ENCODE measurements around the gene CAMTA1.

CAMTA1 gene

DNA sequence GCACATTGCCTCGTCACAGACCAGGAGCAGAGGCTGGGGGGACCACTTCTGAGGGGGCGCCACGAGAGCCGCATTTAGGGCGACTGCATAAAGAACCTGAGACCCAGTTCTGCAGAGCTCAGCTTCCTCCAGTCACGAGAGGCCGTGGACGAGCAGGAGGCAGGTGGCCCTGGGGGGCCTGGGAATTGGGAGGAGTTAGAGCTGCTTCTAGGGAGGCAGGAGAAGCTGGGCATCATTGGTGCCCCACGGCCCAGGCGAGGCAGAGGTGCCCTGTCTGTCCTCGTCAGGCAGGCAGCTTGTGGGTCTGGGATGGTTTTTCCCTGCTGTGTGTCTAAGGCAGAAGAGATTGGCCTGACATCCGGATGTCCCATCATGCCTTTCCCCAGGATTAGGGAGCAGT lies 389.3 kb downstream of the CAMTA1 start:
- no peak for DNase-seq

DNA sequence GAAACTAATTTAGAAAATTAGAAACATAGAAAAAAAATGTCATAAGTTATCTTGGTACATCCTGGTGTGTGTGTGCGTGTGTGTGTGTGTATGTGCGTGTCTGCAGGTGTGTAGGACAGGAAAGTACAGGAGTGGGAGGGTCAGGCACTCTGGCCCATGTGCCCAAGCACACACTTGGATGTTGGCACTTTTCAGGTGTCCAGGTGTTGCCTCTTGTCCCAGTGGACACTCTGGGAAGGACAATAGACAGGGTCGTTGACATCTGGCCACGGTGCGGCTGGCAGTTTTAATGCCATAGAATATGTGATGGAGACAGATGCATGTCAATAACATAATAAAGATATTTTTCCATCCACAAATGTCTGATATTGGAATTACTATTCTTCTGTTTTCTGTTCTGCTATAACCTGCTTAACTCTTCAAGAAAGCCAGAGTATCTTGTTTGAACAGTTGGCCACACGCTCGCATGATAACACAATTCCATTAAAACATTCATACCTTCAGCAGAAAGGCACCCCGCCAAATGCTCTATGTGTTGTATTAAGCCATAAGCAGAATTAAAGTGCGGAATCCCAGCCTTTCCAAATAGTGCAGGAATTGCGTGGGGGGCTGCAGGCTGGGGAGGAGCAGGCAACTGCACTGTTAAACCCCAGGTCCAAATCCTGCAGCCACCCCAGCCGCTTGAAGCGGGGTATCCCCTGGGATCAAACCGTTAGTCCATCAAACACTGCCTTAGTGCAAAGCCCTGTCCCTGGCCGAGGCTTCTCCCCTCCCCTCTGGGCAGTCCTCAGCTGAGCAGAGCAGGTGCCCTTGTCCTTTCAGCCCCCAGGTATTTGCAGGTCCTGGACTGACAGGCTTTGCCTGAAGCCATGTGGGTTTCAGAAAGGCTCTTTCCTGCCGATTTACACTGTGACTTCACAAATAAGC lies 390.0 kb downstream of the CAMTA1 start:
- no peak for DNase-seq

DNA sequence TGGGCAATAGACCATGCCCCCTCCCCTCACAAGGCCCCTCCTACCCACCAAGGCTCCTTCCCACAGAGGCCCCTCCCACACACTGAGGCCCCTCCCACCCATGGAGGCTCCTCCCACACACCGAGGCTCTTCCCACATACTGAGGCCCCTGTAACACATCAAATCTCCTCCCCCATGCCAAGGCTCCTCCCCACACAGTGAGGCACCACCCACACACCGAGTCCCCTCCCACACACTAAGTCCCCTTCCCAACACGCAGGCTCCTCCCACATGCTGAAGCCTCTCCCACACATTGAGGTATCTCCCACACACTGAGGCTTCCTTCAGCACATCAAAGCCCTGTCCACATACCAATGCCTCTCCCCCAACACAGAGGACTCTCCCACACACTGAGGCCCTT lies 391.8 kb downstream of the CAMTA1 start:
- DNase-seq, result no peak

DNA sequence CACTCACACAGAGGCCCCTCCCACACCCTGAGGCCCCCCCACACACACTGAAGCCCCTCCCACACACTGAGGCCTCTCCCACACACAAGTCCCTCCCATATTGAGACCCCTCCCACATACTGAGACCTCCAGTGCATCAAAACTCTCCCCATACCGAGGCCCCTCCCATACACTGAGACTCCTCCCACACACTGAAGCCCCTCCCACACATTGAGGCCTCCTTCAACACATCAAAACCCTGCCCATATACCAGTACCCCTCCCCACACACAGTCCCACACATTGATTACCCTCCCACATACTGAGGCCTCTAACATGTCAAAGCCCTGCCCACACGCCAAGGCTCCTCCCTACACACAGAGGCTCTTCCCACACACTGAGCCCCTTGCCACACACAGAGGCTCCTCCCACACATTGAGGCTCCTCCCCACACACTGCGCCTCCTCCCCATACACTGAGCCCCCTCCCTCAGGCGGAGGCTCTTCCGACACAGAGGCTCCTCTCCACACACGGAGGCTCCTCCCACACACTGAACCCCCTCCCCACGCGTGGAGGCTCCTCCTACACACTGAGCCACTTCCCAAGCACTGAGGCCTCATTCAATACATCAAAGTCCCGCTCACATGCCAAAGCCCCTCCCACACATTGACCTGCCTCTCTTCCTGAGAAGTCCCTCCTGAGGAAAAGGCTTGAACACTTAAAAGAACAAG lies 392.3 kb downstream of the CAMTA1 start:
- DNase-seq, result no peak

DNA sequence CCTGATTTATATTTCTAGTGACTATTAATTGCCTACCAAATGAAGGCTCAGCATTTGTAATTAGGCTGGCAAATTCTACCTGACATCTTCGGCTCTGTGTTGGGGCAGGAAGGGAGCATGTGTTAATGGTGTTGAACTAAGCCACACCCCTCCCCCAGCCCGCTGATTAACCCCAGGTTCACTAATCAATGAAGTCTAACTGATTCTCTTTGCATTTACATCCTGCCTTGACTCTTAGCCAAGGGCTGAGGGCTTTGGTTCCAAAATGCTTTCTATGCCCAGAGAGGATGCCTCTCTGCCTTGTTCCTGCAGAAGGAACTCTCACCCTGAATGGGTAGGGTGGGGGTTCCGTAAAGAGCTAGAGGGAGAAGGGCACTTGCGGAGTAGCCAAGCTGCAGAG lies 393.1 kb downstream of the CAMTA1 start:
- DNase-seq, result no peak

DNA sequence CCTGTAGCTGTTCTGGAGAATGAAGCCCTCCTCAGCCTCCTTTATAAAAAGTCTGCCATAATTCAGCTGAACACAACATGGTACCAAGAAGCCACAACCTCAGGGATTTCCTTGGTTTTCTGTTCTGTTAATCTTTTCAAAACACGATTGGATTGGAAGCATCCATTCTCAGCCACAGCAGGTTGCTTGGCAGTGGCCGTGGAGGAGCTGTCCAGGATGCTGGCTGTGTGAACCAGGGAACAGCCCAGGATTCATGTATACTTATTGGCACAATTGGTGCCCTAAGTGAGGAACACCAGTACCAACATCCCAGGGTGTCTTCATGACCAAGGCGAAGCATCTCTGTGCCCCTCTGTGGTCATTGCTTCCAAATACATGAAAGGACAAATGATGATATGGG lies 393.5 kb downstream of the CAMTA1 start:
- no peak for DNase-seq

DNA sequence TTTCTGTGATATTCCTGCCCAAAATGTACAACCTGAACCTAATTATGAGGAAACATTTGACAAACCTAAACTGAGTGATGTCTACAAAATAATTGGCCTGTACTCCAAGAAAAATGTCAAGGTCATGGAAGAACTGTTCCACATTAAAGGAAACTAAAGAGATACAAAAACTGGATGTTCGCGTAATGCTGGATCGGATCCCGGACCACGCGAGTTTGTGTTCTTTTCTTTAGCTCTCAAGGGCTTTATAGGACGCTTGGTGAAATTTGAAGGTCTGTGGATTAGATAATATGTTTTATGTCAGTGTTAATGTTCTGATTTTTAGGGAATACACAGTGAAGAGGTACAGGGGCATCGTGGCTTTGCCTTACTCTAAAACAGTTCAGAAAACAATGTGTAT lies 400.5 kb downstream of the CAMTA1 start:
- no peak for DNase-seq

DNA sequence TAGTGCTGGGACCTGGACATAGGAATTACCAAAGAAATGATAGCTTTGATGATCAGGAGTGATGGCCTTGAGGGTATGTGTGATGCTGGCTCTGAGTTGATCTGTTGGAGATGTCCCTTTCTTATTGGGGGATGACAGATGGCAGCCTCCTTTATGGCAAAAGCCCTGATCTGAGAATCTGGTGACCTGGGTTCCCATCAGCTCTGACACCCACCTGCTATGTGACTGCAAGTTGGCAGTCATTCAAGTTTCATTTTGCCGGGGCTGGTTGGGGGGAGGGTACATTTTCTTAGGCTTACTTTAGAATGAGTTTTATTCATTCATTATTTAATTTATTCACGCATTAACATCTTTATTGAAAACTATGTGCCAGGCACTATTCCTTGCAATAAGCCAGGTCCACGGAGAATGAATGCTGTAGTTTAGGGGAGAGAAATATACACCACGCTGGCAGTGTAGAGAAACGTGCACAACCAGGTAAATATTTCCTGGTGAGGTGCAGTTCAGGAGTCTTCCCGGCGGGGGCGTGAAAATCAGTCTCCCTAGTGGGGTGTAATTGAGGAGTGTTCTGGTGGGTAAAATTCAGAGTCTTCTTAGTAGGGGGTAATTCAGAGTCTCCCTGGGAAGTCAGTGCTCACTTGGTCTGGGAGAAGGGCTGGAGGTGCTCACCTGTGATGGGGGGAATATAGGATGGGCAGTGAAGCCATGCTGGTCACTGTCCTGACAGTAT lies 401.3 kb downstream of the CAMTA1 start:
- DNase-seq, result no peak

DNA sequence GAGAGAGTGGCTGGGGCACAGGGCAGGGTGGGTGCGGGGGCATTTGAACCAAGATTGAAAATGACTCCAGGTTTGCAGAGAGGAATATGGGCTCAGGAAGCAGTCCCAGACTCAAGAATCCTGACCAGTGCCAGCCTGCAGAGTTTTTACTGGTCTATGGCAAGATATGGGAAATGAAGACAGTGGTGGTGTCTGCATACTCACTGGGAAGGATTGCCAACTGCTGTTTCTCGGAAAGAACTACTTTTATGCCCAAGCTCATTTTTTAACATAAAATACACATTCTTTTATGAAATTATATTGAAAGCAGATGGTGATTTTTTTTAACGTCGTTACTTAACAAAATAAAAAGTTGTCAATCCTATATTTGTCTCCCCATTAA lies 401.8 kb downstream of the CAMTA1 start:
- DNase-seq, result no peak

DNA sequence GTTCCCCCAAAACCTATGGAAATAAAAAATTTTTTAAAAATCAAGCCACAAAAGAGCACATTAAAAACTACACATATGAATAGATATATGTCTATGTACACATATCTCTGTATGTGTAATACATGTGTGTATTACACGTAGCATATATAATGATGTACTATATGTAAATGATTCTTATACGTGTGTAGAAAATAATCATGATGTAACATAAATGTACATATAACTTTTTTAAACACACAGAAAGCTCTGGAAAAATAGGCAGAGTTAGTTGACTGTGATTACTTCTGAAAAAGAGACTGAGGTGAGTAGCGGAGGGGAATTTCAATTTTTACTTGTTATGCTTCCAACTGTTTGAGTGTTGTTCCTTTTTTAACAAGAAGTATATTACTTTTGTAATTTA lies 405.0 kb downstream of the CAMTA1 start:
- DNase-seq, result no peak

DNA sequence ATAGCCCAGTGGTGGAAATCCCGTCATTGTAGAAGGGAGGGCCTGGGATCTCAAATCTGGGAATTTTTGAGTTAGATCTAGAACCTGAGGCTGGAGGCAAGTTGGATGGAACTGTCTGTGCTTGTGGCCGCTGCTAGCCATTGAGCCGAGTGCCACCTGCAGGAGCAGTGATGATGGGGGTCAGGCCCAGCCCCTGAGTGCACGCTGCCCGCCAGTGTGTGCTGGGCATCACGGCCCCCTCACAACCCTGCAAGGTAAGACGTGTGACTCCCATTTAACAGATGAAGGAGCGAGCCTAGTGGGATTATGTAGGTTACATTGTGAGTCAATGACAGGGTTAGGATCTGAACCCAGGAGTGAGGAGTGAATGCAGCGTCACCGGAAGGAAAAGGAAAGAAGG lies 407.2 kb downstream of the CAMTA1 start:
- DNase-seq, result no peak

DNA sequence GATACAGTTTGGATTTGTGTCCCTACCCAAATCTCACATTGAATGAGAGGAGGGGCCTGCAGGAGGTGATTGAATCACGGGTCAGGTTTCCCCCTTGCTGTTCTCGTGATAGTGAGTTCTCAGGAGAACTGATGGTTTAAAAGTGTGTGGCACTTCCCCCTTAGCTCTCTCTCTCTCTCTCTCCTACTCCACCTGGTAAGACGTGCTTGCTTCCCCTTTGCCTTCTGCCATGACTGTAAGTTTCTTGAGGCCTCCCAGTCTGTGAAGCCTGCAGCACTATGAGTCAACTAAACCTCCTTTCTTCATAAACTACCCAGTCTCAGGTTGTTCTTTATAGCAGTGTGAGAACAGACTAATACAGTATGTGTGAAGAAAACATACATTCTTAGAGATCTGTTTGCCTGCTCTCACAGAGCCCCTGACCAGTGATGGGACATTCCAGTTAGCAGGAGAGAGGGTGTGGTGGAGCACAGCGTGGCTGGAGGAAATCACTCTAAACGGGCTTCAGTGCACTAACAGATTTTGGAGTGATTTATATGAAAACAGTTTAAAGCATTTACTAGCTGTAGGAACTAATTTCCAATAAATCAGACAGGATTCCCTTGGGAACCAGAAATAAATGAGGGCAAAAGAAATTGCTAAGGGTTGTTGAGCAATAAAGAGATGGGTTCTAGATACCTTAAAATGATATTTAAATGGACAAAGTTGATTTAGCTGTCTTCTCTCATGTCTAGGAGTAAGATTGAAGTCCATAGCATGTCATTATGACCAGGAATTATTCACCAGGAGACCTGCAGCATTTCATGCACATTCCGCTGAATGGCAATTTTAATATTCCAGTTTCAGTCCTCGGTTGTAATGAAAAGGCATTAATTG lies 411.0 kb downstream of the CAMTA1 start:
- DNase-seq, result no peak

DNA sequence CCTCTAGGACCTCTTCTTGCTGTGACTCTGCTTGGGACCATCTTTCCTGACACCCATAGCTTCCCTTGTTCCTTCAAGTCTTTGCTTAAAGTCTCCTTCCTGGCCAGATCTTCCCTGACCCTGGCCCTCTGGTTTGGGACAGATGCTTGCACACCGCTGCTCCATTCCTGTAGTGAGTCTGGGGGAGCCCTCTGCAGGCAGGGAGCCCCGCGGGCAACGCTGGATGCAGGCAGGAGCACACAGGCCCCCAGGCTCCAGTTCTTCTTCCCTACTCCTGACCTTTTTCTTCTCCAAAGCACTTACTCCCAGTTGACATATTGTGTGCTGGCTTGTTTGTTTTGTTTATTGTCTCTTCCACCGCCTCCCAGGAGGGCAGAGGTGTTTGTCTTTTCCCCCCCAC lies 413.4 kb downstream of the CAMTA1 start:
- no peak for DNase-seq

DNA sequence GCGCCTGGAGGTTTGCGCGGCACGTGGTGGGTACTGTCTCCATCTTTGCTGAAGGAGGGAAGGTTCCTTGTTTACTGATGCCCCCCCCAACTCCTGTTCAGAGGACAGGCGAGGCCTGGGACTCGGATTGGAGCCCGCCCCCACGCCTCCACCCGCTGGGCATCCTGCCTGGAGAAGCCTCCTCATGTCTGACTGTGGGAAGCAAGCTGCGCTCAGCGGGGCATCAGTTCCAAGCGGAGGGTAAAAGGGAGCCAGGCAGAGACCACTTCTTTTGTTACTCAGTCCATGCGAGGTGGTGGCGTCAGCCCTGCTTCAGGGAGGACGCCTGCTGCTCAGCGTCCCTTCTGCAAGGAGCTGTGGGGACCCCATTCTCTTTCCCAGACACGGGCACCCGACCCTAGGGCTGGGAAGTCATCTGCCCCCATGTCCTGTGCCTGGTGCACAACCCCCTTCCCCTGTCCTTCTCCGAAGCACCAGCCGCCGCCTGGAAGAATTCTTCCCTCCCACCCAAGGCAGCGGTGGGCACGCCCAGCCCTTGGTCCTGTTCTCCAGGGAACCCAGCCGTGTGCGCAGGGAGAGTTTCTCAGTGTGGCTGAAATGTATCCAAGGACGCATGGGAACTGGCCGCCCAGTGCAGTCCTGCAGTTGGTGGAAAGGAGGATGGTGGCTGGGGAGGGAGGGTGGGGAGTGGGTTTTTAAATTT lies 414.0 kb downstream of the CAMTA1 start:
- DNase-seq, result no peak

DNA sequence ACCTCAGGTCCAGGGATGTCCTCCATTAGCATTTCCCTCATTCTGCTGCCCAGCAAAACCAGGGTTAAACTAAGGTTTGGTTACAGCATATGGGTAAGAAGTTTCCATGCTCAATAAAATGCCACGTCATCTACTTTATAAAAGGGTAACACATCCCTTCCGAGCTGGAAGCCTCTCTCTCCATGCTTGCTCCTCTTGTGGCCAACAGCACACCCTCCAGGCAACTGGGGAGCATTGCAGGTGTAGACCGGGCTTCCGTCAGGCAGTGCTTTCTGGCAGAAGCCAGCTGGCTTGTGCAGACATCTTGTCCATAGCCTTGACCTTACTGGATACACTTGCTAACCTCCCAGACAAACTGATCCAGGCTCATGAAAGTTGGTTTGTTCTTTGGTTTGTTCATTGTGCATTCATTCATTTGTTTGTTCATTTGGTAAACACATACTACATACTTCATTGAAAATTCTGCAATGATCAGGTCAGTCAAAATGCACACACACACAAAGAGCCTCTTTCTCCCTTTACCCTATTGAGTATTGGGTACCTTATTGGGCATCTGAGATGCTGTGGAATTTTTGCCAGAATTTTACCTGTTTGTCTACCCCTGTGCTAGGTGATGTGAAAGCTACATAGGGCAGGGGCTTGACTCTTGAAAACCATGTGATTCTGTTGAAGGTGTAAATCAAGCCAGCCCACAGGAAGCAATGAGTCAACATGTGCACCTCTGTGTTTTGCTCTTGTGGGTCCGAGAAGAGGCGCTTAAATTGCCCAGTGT lies 422.8 kb downstream of the CAMTA1 start:
- peak; percentile 40 to 63 (median 49) for DNase-seq

DNA sequence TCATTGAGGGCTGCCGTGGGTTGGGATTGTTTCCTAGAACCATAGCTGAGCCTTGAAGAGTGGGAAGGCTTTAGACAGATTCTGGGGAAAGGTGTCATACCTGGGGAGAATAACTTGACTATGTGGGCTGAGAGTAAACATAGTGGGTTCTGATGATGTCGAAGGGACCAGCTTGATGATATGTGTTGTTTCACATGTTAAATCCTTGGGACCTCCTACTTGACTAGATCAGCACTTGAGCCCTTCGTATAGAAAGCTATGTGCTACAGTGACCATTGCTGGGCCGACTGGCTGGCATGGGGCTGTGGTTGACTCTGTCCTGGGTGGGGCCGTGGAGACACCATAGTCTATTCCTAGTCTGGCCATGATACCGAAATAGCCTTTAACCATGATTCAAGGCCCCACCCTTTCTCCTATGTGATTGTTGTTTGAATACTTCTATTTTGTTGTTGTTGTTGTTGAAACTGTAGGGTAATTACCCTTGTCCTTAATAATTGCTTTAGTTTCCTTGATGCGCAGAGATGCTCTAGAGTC lies 423.5 kb downstream of the CAMTA1 start:
- no peak for DNase-seq

DNA sequence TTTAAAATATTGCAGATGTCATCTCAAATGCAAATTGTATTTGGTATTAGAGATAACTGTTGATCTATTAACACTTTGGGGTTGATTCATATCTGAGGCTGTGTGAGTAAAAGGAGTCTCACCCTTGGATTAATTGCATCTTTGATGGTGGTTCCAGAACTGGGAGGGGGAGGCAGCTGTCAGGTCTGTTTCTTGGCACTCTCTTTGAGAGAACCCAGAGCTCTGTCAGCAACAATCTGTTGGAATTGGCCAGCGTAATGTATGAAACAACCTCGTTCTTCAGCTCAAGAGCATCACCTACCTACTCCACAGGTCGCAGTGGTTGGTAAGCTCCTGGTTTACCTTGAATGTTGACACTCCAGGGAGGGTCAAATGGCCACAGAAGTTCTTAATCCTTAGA lies 424.1 kb downstream of the CAMTA1 start:
- no peak for DNase-seq

DNA sequence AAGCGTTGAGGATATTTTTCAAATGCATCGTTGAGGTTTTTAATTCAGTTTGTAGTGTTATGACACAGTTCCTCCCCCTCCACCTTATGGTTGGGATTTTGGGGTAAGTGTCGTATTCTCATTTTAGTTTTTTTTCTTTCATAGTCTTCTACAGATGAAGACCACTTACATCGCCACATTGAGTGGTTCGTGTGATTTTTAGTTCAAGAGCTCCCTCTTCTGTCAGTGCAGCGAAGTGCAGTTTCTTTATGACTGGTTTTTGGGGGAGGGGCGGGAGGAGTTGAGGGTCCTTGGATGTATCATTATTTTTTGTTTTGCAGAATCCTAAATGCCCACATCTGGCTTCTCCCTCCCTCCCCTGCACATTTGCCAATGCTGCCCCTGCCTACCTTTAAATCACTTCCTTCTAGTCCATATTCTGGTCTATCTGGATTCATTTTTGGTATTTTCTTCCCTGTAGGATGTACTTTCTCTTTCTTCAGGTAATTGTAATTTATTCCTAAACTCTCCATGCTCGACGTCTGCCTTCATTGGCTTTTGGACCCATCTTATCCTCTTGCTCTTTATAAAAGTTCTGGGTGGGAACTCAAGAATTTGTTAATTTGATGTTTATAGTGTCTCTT lies 433.1 kb downstream of the CAMTA1 start:
- DNase-seq, result peak; percentile 29 to 51 (median 44)

DNA sequence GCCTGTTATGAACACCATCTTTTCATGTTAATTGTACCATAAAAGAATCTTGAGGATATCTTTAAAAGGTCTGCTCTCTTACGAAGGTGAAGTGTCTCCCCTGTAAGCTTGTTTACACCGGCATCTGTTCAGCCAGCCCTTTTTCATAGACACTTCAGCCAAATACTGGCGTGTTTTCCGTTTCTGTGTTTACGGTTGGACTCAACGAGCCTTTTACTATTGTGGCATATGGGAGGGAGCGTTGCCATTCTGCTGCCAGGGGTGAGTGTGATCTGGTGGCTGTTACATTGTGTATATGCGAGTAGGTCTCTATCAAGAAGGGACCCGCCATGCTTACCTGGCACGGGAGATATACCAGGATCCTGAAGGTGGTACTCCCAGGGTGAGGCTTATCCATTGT lies 433.8 kb downstream of the CAMTA1 start:
- no peak for DNase-seq

DNA sequence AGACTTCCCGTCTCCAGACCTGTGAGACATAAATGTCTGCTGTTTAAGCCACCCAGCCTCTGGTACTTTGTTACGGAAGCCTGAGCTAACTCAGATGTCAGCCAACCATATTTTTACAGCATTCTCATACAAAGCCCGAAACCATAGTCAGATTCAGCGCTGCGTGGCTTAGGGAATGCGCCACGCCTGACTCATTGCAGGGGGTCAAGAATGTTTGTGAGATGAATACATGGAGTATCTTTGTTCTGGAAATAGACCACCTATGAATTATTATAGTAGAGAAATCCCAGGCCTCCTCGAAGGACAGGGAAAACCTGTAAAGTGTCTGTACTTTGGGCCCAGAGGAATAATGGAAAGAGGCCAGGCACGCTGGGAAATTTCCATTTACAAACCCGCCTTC lies 434.8 kb downstream of the CAMTA1 start:
- no peak for DNase-seq

All from suppressor macrophage (primary cell).